ENCODE data around the gene GJD3.

Gene GJD3

GRCh38 chr17:40354221-40355122 is 10.1 kb downstream of the GJD3 start:
- no peak for TF ChIP-seq CTCF (conservative IDR thresholded peaks at IDR 0.05; ENCODE audit: low read depth, low read length)
- DNase-seq (ENCODE audit: low read depth): no peak
- no peak overlapping the region for H3K4me3 ChIP-seq (ENCODE audit: low read depth, low read length)

- TF ChIP-seq CTCF (conservative IDR thresholded peaks at IDR 0.05; ENCODE audit: low read depth, low read length): no peak
- no peak for DNase-seq (ENCODE audit: low read depth)
- H3K4me3 ChIP-seq (ENCODE audit: low read depth, low read length): no peak overlapping the region
Observed at GRCh38 chr17:40352779-40353394, 11.7 kb downstream of the GJD3 start.

GRCh38 chr17:40352237-40352778 is 12.2 kb downstream of the GJD3 start:
- no peak for TF ChIP-seq CTCF (conservative IDR thresholded peaks at IDR 0.05; ENCODE audit: low read depth, low read length)
- DNase-seq (ENCODE audit: low read depth): no peak
- H3K4me3 ChIP-seq (ENCODE audit: low read depth, low read length): no peak overlapping the region

- TF ChIP-seq CTCF (conservative IDR thresholded peaks at IDR 0.05; ENCODE audit: low read depth, low read length): no peak
- H3K4me3 ChIP-seq (ENCODE audit: low read depth, low read length): no peak overlapping the region
- no peak for DNase-seq (ENCODE audit: low read depth)
Observed at GRCh38 chr17:40351359-40352236, 12.9 kb downstream of the GJD3 start.

GRCh38 chr17:40350689-40351358 is 13.7 kb downstream of the GJD3 start:
- DNase-seq (ENCODE audit: low read depth): no peak
- no peak overlapping the region for H3K4me3 ChIP-seq (ENCODE audit: low read depth, low read length)
- no peak for TF ChIP-seq CTCF (conservative IDR thresholded peaks at IDR 0.05; ENCODE audit: low read depth, low read length)
